CD4-positive, alpha-beta T cell treated with Interleukin-15 for 1 hour (primary cell): ENCODE data around the gene B4GALT4.
"Not testable (repeated sequence)": the region's sequence is repeated elsewhere in the genome, so short reads cannot be mapped to it uniquely, and the experiment has no call there.

Source experiments
- DNase-seq: peaks from one replicate; pipeline ENCODE4 v3.0.0-alpha.2; 2020

The B4GALT4 gene

GRCh38 chr3:119194237-119195150 is 46.2 kb downstream of the B4GALT4 start:
- no peak for DNase-seq

GRCh38 chr3:119191800-119192199 is 48.9 kb downstream of the B4GALT4 start:
- no peak for DNase-seq

GRCh38 chr3:119187266-119187665 is 53.4 kb downstream of the B4GALT4 start:
- DNase-seq = no peak

- DNase-seq = no peak
Observed at GRCh38 chr3:119184796-119185570, 55.7 kb downstream of the B4GALT4 start.

GRCh38 chr3:119184111-119184510 is 56.6 kb downstream of the B4GALT4 start:
- no peak for DNase-seq

- DNase-seq = no peak
Observed at GRCh38 chr3:119181765-119182164, 58.9 kb downstream of the B4GALT4 start.

- no peak for DNase-seq
Observed at GRCh38 chr3:119177321-119177720, 63.4 kb downstream of the B4GALT4 start.

- DNase-seq = no peak
Observed at GRCh38 chr3:119176778-119177177, 63.9 kb downstream of the B4GALT4 start.

- DNase-seq = no peak
Observed at GRCh38 chr3:119175872-119176756, 64.6 kb downstream of the B4GALT4 start.

GRCh38 chr3:119173325-119173724 is 67.4 kb downstream of the B4GALT4 start, which contains the start of gene UPK1B:
Gene UPK1B (plus strand): TSS chr3:119173598. CDS start chr3:119186742, 13,144 bp downstream.
- no peak for DNase-seq

- no peak for DNase-seq
Observed at GRCh38 chr3:119170821-119171220, 69.9 kb downstream of the B4GALT4 start.

GRCh38 chr3:119164745-119165144 is 75.9 kb downstream of the B4GALT4 start:
- not testable (repeated sequence) for DNase-seq
